GM21825 (cell line): Measurements from ENCODE around the gene TRIM24.
A peak's percentile ranks its signal among the peaks of the same experiment; 100 is the strongest.

ENCODE experiments used
- ATAC-seq: cut with Tn5 transposase; IDR thresholded peaks from one replicate; pipeline ENCODE4 v1.9.1; 2021; ENCODE audit warnings: mild to moderate bottlenecking, moderate library complexity; ENCODE audit not compliant: unreplicated experiment

The TRIM24 gene

DNA sequence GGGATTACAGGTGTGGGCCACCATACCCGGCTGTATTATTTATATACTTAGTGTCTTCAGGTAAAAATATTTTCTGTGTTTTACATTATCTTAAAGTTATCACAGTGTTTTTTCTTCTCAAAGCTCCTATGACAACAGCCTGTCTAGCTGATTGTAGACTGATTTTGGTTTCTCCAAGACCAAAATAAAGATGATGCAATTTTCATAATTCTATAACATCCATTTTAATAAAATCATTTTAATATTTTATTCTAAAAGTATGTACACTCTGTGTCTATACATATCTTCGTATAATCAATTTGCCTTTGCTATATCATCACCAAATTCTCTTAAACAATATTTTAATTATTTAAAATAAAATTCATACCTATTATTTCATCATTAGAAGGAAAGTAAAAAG lies 108.6 kb downstream of the TRIM24 start:
- no peak for ATAC-seq

DNA sequence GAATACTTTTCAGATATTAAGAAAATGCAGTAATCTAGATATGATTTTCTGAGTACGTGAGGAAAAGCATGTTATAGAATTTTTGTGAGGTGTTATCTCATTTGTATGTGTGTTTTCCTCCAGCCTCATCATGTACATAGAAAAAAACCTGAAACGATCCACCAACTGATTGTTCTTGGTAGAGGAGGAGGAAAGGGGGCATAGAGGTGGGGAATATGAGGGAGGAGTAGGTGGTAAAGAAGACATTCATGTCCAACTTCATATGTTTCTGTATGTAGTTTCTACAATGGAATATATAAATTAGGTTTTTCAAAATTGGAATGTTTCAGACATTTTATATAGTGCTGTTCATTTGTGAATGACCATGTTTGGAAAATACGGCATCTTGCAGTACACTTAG lies 109.4 kb downstream of the TRIM24 start:
- ATAC-seq, result no peak

DNA sequence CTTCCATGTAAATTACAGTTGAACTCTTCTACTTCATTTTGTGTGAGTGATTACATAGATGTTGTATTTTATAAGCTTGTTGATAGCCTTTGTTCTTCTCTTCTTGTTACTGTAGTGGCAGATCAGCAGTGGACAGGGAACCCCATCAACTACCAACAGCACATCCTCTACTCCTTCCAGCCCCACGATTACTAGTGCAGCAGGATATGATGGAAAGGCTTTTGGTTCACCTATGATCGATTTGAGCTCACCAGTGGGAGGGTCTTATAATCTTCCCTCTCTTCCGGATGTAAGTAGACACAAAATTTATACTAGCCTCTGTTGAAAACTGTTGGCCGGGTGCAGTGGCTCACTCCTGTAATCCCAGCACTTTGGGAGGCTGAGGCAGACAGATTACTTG lies 110.7 kb downstream of the TRIM24 start:
- ATAC-seq, result no peak

DNA sequence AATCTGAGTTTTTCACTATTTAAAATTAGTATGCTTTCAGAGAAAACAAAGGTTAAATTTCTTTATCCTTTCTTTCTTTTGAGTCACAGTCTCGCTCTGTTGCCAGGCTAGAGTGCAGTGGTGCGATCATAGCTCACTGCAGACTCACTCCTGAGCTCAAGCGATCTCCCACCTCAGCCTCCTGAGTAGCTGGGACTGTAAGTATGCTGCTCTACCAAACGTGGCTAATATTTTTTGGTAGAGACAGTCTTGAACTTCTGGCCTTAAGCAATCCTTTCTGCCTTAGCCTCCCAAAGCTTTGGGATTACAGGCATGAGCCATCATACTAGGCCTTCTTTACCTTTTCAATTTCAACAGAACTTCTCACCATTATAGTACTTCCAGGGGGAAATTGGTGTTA lies 113.7 kb downstream of the TRIM24 start:
- ATAC-seq, result no peak

DNA sequence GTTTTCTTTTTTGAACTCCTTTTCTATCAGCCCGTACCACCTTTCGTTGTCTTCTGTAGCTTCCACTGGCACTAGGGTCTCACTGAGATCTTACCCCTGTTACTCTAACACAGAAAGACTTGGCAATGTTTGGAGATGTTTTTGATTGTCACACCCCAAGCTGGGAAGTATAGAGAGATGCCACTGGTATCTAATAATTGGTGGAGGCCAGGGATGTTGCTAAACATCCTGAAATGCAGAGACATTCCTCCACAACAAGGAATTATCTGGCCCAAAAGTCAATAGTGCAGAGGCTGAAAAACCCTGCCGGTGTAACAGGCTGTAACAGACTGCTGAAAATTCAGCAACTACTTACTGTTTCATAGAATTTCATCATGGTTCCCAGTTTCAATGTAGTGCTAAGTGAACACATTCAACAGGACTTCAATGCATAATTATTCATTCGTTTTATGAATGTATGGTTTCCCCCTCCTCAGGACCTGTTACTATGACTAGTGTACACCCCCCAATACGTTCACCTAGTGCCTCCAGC lies 115.9 kb downstream of the TRIM24 start:
- ATAC-seq, result no peak

DNA sequence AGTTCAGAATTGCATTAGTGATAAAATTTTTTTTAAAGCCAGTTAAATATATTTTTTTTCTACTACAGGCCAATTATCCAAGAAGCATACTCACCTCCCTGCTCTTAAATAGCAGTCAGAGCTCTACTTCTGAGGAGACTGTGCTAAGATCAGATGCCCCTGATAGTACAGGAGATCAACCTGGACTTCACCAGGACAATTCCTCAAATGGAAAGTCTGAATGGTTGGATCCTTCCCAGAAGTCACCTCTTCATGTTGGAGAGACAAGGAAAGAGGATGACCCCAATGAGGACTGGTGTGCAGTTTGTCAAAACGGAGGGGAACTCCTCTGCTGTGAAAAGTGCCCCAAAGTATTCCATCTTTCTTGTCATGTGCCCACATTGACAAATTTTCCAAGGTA lies 119.1 kb downstream of the TRIM24 start:
- no peak for ATAC-seq

DNA sequence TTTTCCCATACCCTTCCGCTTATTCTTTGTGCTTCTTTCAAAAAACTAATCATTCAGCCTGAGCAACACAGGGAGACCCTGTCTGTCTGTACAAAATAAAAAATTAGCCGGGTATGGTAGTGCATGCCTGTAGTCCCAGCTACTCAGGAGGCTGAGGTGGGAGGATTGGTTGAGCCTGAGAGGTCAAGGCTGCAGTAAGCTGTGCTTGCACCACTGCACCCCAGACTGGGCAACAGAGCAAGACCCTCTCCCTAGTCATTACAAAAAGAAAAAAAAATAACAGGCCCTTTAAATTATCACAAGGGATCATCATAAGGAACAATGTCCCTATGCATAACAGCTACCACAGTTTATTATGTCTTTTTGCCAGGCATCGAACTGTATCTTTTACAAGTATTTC lies 119.6 kb downstream of the TRIM24 start:
- no peak for ATAC-seq

DNA sequence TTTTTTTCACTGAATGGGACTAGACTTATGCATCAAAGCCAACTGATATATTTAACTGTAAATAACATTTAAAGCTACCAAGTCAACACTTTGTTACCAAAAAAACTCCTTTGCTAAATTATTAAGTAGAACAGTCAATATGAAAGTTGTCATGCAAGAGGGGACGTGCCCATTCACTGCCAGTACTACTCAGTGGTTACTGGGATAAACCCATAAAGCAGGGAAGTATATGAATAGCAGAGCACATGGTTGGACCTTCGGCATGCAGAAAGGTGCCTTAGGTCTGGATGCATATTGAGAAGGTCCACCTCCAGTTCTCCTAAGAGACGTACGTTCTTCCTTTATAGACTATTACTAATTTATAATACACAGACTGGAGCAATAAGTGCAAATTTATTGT lies 121.0 kb downstream of the TRIM24 start:
- no peak for ATAC-seq

DNA sequence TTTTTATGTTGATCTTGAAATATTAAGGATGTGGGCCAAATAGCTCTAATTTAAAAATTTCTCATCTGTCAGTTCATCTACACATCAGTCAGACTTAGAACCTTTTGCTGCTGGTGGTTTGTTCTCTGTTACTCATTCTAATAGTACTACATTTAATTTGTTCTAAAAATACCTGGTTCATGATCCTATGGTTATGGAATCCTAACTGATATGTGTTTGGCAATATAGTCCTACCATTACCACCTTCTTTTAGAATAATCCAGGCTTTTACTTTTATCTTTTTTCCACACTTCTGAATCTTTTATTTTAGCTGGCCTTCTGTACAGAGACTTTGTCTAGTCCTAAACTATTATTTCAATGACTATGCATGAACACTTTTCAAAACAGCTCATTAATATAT lies 124.2 kb downstream of the TRIM24 start:
- no peak for ATAC-seq

DNA sequence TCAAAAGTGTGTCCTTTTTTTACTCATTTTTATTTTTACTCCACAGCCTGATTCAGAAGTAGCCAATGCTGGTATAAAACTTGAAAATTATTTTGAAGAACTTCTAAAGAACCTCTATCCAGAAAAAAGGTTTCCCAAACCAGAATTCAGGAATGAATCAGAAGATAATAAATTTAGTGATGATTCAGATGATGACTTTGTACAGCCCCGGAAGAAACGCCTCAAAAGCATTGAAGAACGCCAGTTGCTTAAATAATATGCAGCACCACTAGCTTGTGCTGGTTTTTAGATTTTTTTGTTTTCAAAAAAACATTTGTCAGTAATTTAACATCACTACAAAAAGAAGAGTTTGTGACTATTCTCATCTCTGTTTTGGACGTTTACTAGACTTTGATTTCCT lies 124.6 kb downstream of the TRIM24 start:
- no peak for ATAC-seq

DNA sequence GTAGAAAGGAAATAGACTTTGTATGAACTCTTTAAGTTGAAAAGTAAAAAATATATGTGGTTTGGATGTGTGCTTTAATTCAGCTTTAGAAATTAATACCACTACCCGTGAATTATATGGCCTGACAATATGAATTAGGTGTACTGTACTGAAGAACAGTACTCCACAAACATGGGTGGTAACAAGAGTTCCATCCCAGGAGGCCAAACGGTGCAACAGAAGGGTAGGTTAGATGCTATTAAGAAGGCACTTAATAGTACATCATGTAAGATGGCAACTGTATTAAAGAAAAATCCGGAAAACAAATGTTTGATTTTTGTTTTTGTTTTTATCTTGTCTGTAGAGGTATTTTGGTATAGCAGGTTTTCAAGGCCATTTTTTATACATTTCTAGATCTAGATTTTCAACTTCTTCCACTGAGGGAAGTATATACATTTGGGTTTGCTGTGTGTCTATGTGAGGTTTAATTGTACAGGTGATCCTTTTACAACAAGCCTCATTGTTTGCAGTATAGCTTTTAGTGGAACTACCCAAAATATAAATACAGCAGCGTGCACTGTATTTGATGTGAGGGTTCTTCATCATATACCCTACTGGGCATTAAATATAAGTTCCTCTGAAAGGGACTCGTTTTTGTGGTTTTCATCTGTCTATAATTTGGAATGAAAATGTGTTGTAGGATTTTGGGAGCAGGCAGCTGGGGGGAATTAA lies 125.4 kb downstream of the TRIM24 start:
- ATAC-seq, result no peak

DNA sequence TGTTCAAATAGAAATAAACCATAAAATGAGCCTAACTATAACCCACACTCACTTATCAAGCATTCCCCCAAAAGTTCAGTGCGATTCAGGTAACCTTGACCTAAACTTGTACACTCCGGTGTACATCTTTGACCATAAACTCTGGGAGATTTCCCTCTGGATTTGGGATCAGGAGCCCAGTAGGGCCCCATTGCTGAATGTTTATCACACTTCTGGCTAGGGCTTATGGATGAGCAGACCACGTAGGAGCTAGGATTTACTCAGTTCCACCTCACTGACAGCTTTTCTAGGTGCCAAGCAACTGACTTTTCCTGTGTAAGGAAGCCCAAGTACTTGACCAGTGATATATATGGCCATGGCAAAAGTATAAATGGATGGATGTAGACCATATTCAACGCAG lies 127.4 kb downstream of the TRIM24 start:
- ATAC-seq, result no peak

DNA sequence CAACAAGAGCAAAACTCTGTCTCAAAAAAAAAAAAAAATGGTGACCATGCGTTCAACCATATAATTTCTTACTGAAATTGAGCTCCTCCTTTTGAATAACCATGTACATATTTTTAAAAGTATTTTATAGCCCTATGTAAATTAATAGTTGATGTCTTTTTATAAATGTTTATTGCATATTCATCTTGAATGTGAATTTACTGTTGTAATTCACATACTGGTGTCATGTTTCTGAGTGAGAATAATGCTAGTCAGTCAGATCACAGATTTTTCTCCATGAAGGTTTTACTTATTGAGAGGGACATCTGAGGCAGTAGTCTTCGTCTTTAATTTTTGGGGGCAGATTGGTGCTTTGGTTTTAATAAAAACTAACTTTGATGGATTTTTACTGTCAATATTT lies 128.9 kb downstream of the TRIM24 start:
- no peak for ATAC-seq

DNA sequence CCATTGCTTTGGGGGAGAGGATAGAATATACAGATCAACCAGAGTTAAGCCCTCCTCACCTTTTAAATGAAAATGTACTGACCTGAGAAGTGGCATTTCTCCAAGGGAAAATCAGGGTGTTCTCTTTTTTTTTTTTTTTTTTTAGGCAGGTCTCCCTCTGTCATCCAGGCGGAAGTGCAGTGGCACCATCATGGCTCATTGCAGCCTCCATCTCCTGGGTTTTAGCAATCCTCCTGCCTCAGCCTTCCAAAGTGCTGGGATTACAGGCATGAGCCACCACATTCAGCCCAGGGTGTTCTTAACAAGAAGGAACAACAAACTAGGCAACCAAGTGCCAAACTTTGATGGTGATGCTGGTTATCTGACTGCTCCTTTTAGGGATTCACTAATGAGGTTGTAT lies 130.1 kb downstream of the TRIM24 start:
- ATAC-seq, result no peak

DNA sequence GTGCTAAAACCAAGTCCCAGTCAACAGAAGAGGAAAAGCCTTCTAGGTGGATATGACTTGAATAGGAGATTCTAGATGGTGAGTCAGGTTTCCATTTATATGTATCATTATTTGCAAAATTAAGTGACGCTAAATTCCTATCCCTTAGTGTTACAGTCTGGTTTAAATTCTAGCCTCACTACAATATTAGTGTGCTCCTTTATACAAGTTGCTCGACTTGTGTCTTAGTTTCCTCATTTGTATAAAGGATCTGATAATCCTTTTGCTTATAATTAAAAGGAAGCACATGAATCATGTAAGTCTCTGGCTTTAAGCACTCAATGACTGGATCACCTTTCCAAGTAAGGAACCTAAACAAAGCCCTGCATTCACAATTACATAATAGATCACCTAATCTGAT lies 135.4 kb downstream of the TRIM24 start:
- no peak for ATAC-seq

DNA sequence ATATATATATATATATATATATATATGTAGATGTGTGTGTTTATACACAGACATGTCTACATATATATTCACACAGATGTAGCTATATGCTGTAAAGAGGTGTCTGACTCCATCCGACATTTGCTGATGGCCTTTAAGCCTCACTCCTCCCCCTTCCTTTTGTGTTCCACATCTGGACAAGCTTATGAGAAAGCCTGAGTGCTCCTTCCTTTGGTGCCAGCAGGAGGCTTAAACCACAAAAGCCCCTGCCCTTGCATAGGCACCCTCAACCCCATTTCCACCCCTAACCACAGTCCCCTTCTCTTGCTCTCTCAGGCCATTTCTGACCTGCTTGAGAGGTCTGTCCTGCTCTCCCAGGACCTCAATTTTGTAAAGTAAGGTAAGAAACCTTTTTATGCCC lies 142.4 kb downstream of the TRIM24 start:
- no peak for ATAC-seq

DNA sequence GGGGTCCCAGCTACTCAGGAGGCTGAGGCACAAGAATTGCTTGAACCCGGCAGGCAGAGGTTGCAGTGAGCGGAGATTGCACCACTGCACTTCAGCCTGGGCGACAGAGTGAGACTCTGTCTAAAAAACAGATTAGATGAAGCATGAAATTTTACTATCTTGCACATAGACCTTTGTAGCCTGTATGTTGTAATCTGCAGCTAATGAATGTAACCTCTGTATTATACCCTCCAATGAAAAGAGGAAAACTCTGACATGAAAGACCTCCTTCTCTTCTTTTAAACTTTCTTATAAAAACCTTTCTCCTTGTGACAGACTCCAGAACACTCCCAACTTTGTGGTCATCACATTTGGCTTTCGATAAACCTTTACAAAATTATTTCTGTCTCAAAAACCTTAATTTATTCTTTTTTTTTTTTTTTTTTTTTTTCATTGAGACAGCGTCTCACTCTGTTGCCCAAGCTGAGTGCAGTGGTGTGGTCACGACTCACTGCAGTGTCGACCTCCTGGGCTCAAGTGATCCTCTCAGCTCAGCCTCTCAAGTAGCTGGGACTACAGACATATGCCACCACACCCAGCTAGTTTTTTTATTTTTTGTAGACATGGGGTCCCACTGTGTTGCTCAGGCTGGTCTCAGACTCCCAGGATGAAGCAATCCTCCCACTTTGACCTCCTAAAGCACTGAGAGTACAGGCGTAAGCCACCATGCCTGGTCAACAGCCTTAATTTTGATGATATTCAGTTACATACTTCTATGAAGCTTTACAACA lies 143.7 kb downstream of the TRIM24 start:
- ATAC-seq, result no peak

DNA sequence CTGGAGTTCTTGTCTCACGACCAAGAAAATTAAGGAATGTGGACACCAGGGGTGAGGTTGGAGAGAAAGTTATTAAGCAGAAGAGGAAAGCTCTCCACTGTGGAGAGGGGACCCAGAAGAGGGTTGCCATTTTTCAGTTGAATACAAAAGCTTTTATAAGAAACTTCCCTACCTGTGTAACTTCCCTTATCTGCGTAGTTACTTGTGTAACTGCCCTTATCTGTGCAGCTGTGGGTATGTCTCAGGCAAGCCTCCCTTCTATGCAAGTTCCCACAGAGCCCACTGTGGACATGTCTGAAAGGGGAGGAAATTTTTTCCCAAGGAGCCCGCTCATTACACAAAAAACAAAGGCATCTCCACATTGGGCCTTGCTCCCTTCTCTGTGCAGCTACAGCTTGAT lies 146.2 kb downstream of the TRIM24 start:
- no peak for ATAC-seq

DNA sequence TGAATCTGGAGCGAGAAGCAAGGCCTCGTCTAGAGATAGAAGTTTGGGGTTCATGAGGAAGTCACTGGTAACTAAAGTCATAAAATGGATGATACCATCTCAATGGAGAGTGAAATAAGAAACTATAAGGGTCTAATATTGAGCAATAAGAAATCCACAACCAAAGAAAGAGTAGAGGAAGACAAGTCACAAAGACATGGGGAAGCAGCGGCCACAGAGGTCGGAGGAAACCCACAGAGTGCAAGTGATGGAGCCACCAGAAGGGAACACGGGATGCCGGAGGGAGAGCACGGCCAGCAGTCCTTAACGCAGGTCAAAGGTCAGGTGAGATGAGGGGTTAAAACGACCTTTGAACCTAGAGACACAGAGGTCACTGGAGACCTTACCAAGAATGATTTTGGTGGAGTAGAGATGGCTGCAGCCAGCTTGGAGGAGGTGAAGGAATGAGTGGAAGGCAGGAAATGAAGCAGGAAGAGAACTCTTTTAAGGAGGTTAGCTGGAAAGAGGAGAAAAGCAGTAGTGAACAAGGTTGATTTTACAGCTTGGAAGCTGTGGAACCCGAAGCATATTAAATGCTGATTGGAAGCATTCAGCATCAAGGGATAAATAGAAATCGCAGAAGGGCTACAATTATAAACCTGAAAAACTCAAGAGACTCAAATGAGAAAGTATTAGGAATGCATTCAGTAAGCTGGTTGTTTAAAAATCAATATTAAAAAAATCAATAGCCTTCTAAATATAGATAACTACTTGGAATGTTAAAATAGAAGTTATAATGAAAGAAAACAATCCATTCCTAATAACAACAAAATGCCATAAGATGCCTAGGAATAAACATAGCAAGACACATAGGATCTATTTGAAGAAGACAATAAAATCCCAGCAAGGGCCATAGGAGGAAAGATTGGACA lies 147.4 kb downstream of the TRIM24 start:
- ATAC-seq, result no peak

DNA sequence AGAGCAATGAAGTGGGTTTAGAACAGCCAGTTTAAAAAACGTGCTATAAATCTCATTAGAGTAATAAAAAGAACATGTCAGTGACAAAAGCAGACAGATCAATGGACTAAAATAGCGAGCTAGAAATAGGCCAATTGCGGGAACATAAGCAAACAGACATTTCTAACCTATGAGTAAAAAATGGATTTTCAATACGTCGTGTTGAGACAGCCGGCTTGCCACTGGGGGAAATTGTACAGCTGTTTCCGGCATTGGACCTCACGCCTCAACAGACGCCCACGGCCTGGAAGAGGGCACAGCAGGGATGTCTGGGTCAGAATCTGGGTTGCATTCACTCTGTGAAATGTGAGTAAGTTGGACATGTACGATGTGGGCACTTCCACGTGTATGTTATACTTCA lies 148.2 kb downstream of the TRIM24 start:
- peak; percentile 74 for ATAC-seq

DNA sequence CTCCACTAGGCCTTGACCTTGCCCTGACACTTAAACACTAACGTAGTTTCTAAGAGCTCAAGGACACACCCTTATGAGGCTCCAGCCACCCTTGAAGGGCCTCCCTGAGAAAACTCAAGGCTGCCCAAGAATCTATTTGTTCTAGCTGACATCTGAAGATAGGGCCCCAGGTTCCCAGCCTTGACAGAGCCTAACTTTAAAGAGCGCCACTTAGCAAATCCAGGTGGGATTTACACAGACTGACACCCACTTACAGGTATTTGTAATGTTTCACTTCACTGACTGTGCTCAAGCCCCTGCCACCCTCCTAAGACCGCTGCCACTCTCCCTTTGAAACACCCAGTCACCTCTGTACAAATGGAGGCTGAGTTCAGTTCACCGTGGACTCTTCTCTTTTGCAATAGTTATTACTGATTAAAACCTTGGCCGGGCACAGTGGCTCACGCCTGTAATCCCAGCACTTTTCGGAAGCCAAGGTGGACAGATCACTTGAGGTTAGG lies 150.7 kb downstream of the TRIM24 start:
- no peak for ATAC-seq
